ENCODE results near the gene C1orf174. TPM values are rescaled to one million over a fixed set of nuclear protein-coding genes. Genes with fewer than 3 reads are reported as not detected.

C1orf174 gene
- total RNA-seq, 1 experiment from 2014 or later, result 21.1 TPM

GRCh38 chr1:3890389-3891328 lies 9.4 kb downstream of the C1orf174 start:
- no peak overlapping the region for H3K56ac ChIP-seq (ENCODE audit: insufficient read length, low read depth, low read length)
- H3K4me2 ChIP-seq (ENCODE audit: insufficient read depth, insufficient read length, low read length), result no peak overlapping the region
- no peak overlapping the region for H3K27ac Mint-ChIP-seq
- H3K4me1 ChIP-seq (ENCODE audit: insufficient read depth, low read length), result no peaks in the 10 kb centered on the region
- H3K27me3 Mint-ChIP-seq (ENCODE audit: low read depth), result no peaks in the 10 kb centered on the region; the same call in 1 of the 2 replicates
- DNase-seq, result no peak
- H3K23me2 ChIP-seq (ENCODE audit: insufficient read length, low read depth, low read length, poor library complexity, severe bottlenecking), result no peaks in the 10 kb centered on the region
- H2BK12ac ChIP-seq (ENCODE audit: insufficient read length, low read depth, low read length), result no peak overlapping the region
- H3K27me3 ChIP-seq (ENCODE audit: insufficient read depth, low read length), result no peaks in the 10 kb centered on the region
- H4K91ac ChIP-seq (ENCODE audit: insufficient read length, low read depth, low read length), result no peak overlapping the region
- no peak overlapping the region for H3K4me3 Mint-ChIP-seq
- H2BK15ac ChIP-seq (ENCODE audit: low read depth, low read length), result no peak overlapping the region; the same call in 1 of the 2 replicates
- no peak overlapping the region for H2BK20ac ChIP-seq (ENCODE audit: low read depth, low read length, poor library complexity, severe bottlenecking)
- H3K36me3 Mint-ChIP-seq (ENCODE audit: insufficient read depth in 1 of 3, low read depth in 3 of 3), result peaks cover 23 to 47% (median 47%) of the 10 kb centered on the region in 3 experiments; a peak in 6 of 7 replicates
- H4K20me1 ChIP-seq (ENCODE audit: control insufficient read depth, insufficient read depth, insufficient read length), result no peaks in the 10 kb centered on the region
- no peak overlapping the region for H4K8ac ChIP-seq (replicated peaks; ENCODE audit: insufficient read length, low read depth, low read length)
- H3K18ac ChIP-seq (ENCODE audit: insufficient read length, low read depth, low read length), result no peak overlapping the region
- no peak overlapping the region for H3K23ac ChIP-seq (ENCODE audit: insufficient read length, low read depth, low read length)
- H3T11ph ChIP-seq (ENCODE audit: low read length), result no peak overlapping the region
- H3K4me1 Mint-ChIP-seq, result no peaks in the 10 kb centered on the region
- no peak overlapping the region for H2BK120ac ChIP-seq (ENCODE audit: low read depth, low read length, poor library complexity, severe bottlenecking)
- no peak overlapping the region for H3K27ac ChIP-seq (ENCODE audit: insufficient read length, low read depth, low read length)
- H2BK5ac ChIP-seq (ENCODE audit: insufficient read length, low read length), result no peak overlapping the region
- H3K79me1 ChIP-seq (ENCODE audit: insufficient read depth, low read depth, low read length, poor library complexity, severe bottlenecking), result peaks cover 4% of the 10 kb centered on the region
- no peak overlapping the region for H3K9ac ChIP-seq (ENCODE audit: extremely low read depth, insufficient read length, low read length)
- no peaks in the 10 kb centered on the region for H3K9me3 ChIP-seq (ENCODE audit: control insufficient read depth, low read depth, low read length)
- no peak overlapping the region for H2AFZ ChIP-seq (ENCODE audit: low read length)
- WGBS (ENCODE audit: extremely low coverage, insufficient read length, low lambda C conversion rate), result no CpG with 5 or more reads among the region's 26 CpGs
- H3K14ac ChIP-seq (ENCODE audit: insufficient read depth, low read length), result no peak overlapping the region
- TF ChIP-seq CTCF (conservative IDR thresholded peaks at IDR 0.05), result no peak
- peaks cover 0 to 1% of the 10 kb centered on the region in 2 experiments; a peak in 1 of 5 replicates for H3K9me3 Mint-ChIP-seq
- no peak overlapping the region for H3K4ac ChIP-seq (ENCODE audit: low read depth, low read length)
- H4K5ac ChIP-seq (ENCODE audit: insufficient read length, low read depth, low read length), result no peak overlapping the region
- no peak overlapping the region for H2AK5ac ChIP-seq (ENCODE audit: insufficient read length, low read length)
- peaks cover 8% of the 10 kb centered on the region; the same call in 1 of the 2 replicates for H3K79me2 ChIP-seq (ENCODE audit: insufficient read depth, low read length)
